A673 (cell line): ENCODE results near the gene SPESP1. TPM values are rescaled to one million over a fixed set of nuclear protein-coding genes. Genes with fewer than 3 reads are reported as not detected.

ENCODE experiments used
- BruUV-seq: library from RNA; stranded (reverse); fragments of 400-500 nt; replicated peaks from 2 replicates; lab custom pipeline; 2021; lab: Mats Ljungman, UMichigan
- CTCF ChIA-PET: fragments of 300-600 bp; sonication (Branson Sonifier 250); formaldehyde crosslinking; loops from one replicate; lab custom pipeline; 2022; ENCODE audit warnings: antibody characterized with exemption; lab: Charles Lee
- POLR2A ChIA-PET: fragments of 300-600 bp; sonication (Branson Sonifier 250); formaldehyde crosslinking; loops from one replicate; lab custom pipeline; 2022; ENCODE audit warnings: antibody characterized with exemption; ENCODE audit not compliant: low non-redundant PET; lab: Charles Lee
- DNase-seq: peaks from one replicate; pipeline ENCODE4 v3.0.0-alpha.2; 2015; ENCODE audit warnings: low spot score
- H3K27ac ChIP-seq: fragments of 200-600 bp; sonication (generic); 2 replicates; pipeline ENCODE4 v1.5.1; 2016; ENCODE audit warnings: mixed run types, low read depth, mild to moderate bottlenecking, mixed read lengths, antibody characterized with exemption, low read length; ENCODE audit not compliant: poor library complexity, severe bottlenecking
- H3K27me3 ChIP-seq: fragments of 200-600 bp; sonication (generic); replicated peaks from 2 replicates; pipeline ENCODE4 v1.6.1; 2017; ENCODE audit warnings: mixed run types, low read depth, mild to moderate bottlenecking, mixed read lengths, antibody characterized with exemption, low read length; ENCODE audit not compliant: insufficient read depth, poor library complexity
- H3K36me3 ChIP-seq: fragments of 200-600 bp; sonication (generic); 2 replicates; pipeline ENCODE4 v1.6.1; 2016; ENCODE audit warnings: mixed run types, mild to moderate bottlenecking, mixed read lengths, antibody characterized with exemption, low read length; ENCODE audit not compliant: insufficient read depth, poor library complexity, severe bottlenecking
- H3K4me1 ChIP-seq: fragments of 200-600 bp; sonication (generic); 2 replicates; pipeline ENCODE4 v1.6.1; 2017; ENCODE audit warnings: mixed run types, mild to moderate bottlenecking, mixed read lengths, antibody characterized with exemption, low read length; ENCODE audit not compliant: insufficient read depth, poor library complexity, severe bottlenecking
- H3K4me3 ChIP-seq: fragments of 200-600 bp; sonication (generic); 2 replicates; pipeline ENCODE4 v1.5.1; 2016; ENCODE audit warnings: low read depth, mixed run types, mild to moderate bottlenecking, mixed read lengths, low read length; ENCODE audit not compliant: poor library complexity, severe bottlenecking
- H3K9me3 ChIP-seq: fragments of 200-600 bp; sonication (generic); 2 replicates; pipeline ENCODE4 v1.6.1; 2016; ENCODE audit warnings: mixed run types, low read depth, mild to moderate bottlenecking, mixed read lengths, antibody characterized with exemption, low read length; ENCODE audit not compliant: poor library complexity, severe bottlenecking
- CTCF ChIP-seq: fragments of 300-800, 200-600 bp; sonication (generic); conservative IDR thresholded peaks from 2 replicates; pipeline ENCODE4 v1.5.1; 2017; ENCODE audit warnings: low read depth, mild to moderate bottlenecking, antibody characterized with exemption, low read length, moderate library complexity, mixed read lengths
- EZH2 ChIP-seq: fragments of 200-600 bp; sonication (generic); IDR thresholded peaks from 2 replicates; pipeline ENCODE4 v1.6.1; 2017; ENCODE audit warnings: borderline replicate concordance, low read depth, mild to moderate bottlenecking, mixed read lengths, antibody characterized with exemption, low read length; ENCODE audit not compliant: poor library complexity, severe bottlenecking
- intact Hi-C: fragments of 100-400 bp; cut with micrococcal nuclease; formaldehyde crosslinking; loops from one replicate; pipeline ENCODE4 v1.10.0; 2022; ENCODE audit not compliant: unreplicated experiment
- total RNA-seq: library from RNA; stranded (reverse); gene quantifications from 2 replicates; pipeline ENCODE4 v1.2.3, GENCODE V29; 2021

The SPESP1 gene
- total RNA-seq, 1 experiment from 2014 or later: not detected

- intact Hi-C loops: no loop called here
- no peak for TF ChIP-seq EZH2
- TF ChIP-seq CTCF: no peak
- H3K9me3 ChIP-seq: no peaks in the 10 kb centered on the region
- no peak for DNase-seq
- H3K4me1 ChIP-seq: no peaks in the 10 kb centered on the region
- peaks cover 9% of the 10 kb centered on the region for H3K27me3 ChIP-seq
- ChIA-PET POLR2A (no interaction called here), CTCF (no interaction called here)
- H3K4me3 ChIP-seq: no peak overlapping the region
- H3K27ac ChIP-seq: no peak overlapping the region
- BruUV-seq: no TSS peak
- H3K36me3 ChIP-seq: no peaks in the 10 kb centered on the region
Measured at GRCh38 chr15:68939501-68939900, 9.2 kb downstream of the SPESP1 start.

GRCh38 chr15:68951813-68952212 lies 21.5 kb downstream of the SPESP1 start:
- CTCF ChIA-PET: no interaction called here
- Histone ChIP-seq H3K36me3 (no peaks in the 10 kb centered on the region), H3K27ac (no peak overlapping the region), H3K27me3 (no peaks in the 10 kb centered on the region), H3K4me1 (no peaks in the 10 kb centered on the region), H3K4me3 (no peak overlapping the region), H3K9me3 (peaks cover 6% of the 10 kb centered on the region)
- intact Hi-C loops: no loop called here
- BruUV-seq: no TSS peak
- POLR2A ChIA-PET: no interaction called here
- no peak for DNase-seq
- TF ChIP-seq CTCF (no peak), EZH2 (no peak)

- no peaks in the 10 kb centered on the region for H3K27me3 ChIP-seq
- no peaks in the 10 kb centered on the region for H3K9me3 ChIP-seq
- H3K36me3 ChIP-seq: no peaks in the 10 kb centered on the region
- TF ChIP-seq CTCF (no peak), EZH2 (no peak)
- no peak for DNase-seq
- no peaks in the 10 kb centered on the region for H3K4me1 ChIP-seq
- no peak overlapping the region for H3K27ac ChIP-seq
- CTCF ChIA-PET: no interaction called here
- POLR2A ChIA-PET: no interaction called here
- no peak overlapping the region for H3K4me3 ChIP-seq
- BruUV-seq: no TSS peak
- intact Hi-C loops: no loop called here
Measured at GRCh38 chr15:68957696-68958095, 27.4 kb downstream of the SPESP1 start.
